ENCODE results near the gene TXLNB. TPM values are rescaled to one million over a fixed set of nuclear protein-coding genes. Genes with fewer than 3 reads are reported as not detected.

The TXLNB gene
- total RNA-seq, 2 experiments from 2014 or later = 7.9 to 12.4 TPM

DNA sequence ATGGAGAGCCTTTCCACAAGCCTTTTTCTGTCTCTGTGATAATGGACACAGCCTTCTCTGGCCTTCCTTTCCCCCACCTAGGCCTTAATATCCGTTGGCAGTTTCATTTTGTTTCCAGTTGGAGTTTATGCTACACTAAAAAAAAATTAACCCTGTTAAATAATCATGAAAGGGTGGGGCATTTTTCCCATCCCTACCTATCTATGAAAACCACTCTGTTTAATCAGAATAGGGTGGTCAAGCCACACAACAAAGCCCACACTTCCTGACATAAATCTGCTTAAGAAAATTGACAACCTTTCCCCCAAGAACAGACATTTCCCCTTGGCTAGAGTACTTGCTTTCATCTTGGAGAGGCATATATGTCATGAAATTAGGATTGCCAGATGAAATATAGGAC is 14.2 kb downstream of the TXLNB start:
- no TSS peak for BruUV-seq (replicated peaks)
- Histone ChIP-seq H3K4me1 (ENCODE audit: insufficient read depth, low read length, poor library complexity, severe bottlenecking) (peaks cover 93% of the 10 kb centered on the region), H3K4me2 (ENCODE audit: low read length) (peak overlapping the region; percentile 96), H3K27ac (ENCODE audit: low read depth, low read length, poor library complexity, severe bottlenecking) (peak overlapping the region; percentile 89), H3K36me3 (ENCODE audit: insufficient read depth, low read length) (no peaks in the 10 kb centered on the region), H3K79me2 (ENCODE audit: insufficient read depth, low read depth, low read length) (peaks cover 76% of the 10 kb centered on the region), H4K20me1 (ENCODE audit: insufficient read depth, low read length) (no peaks in the 10 kb centered on the region), H2AFZ (ENCODE audit: low read length) (peak overlapping the region; percentile 63; the same call in 1 of the 2 replicates), H3K9me3 (ENCODE audit: low read length) (no peaks in the 10 kb centered on the region), H3K4me3 (ENCODE audit: low read depth, low read length, poor library complexity, severe bottlenecking) (peak overlapping the region; percentile 70), H3K9me2 (ENCODE audit: insufficient read depth, low read length) (no peaks in the 10 kb centered on the region)
- no peak for TF ChIP-seq EZH2phosphoT487 (IDR thresholded peaks at IDR 0.05; ENCODE audit: borderline replicate concordance, low read depth, low read length)
- TF ChIP-seq, protein P1, sequence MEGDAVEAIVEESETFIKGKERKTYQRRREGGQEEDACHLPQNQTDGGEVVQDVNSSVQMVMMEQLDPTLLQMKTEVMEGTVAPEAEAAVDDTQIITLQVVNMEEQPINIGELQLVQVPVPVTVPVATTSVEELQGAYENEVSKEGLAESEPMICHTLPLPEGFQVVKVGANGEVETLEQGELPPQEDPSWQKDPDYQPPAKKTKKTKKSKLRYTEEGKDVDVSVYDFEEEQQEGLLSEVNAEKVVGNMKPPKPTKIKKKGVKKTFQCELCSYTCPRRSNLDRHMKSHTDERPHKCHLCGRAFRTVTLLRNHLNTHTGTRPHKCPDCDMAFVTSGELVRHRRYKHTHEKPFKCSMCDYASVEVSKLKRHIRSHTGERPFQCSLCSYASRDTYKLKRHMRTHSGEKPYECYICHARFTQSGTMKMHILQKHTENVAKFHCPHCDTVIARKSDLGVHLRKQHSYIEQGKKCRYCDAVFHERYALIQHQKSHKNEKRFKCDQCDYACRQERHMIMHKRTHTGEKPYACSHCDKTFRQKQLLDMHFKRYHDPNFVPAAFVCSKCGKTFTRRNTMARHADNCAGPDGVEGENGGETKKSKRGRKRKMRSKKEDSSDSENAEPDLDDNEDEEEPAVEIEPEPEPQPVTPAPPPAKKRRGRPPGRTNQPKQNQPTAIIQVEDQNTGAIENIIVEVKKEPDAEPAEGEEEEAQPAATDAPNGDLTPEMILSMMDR (conservative IDR thresholded peaks at IDR 0.05; ENCODE audit: low read length) = no peak
- intact Hi-C loops (cut with micrococcal nuclease; ENCODE audit: unreplicated experiment) = loop anchor here (5.0 kb wide), 1 partner anchor 290 kb away; the partner anchor contains the start of gene REPS1
- DNase-seq (ENCODE audit: low spot score) = no peak
- POLR2A ChIA-PET = interaction anchor here (0.6 to 8.1 kb wide), 8 partner anchors 10 to 85 kb away, joined by 3 to 110 read pairs (median 10); partner anchors contain the start of gene TXLNB
- CTCF ChIA-PET (ENCODE audit: unreplicated experiment) = no interaction called here

DNA sequence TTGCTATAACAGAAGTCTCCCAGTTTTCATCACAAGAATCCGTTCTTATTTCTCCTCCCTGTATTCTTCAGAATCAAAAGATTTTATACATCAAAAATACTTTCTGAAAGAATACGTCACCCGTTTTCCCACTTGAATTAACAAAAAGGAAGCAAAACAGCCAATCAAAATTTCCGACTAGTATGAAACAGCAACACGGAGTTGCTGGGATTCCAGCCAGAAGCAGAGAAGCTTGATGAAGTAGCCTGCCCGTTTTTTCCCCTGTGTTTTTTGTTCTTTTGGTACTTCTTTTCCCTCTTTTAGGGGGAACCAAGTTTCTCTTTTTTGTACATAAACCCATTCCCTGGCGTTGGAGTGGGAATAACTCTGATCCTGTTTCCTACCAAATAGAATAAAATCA is 14.6 kb downstream of the TXLNB start:
- POLR2A ChIA-PET = interaction anchor here (1.0 to 8.1 kb wide), 13 partner anchors 10 to 98 kb away, joined by 3 to 110 read pairs (median 5); partner anchors contain the start of genes CITED2 and TXLNB
- H3K36me3 ChIP-seq (ENCODE audit: insufficient read depth, low read length) = no peaks in the 10 kb centered on the region

More for the DNA sequence above, 14.6 kb downstream of the TXLNB start:
- CTCF ChIA-PET (ENCODE audit: unreplicated experiment) = interaction anchor here (1.1 kb wide), 1 partner anchor 10 kb away, joined by 5 read pairs; no protein-coding TSS in a partner anchor
- H3K4me2 ChIP-seq (ENCODE audit: low read length) = peak overlapping the region; percentile 96
- peaks cover 80% of the 10 kb centered on the region for H3K79me2 ChIP-seq (ENCODE audit: insufficient read depth, low read depth, low read length)
- no peaks in the 10 kb centered on the region for H3K9me3 ChIP-seq (ENCODE audit: low read length)
- H3K4me3 ChIP-seq (ENCODE audit: low read depth, low read length, poor library complexity, severe bottlenecking) = peak overlapping the region; percentile 70
- DNase-seq (ENCODE audit: low spot score) = peak; percentile 25
- H2AFZ ChIP-seq (ENCODE audit: low read length) = peak overlapping the region; percentile 63; the same call in 1 of the 2 replicates
- no peaks in the 10 kb centered on the region for H4K20me1 ChIP-seq (ENCODE audit: insufficient read depth, low read length)
- no peak for TF ChIP-seq EZH2phosphoT487 (IDR thresholded peaks at IDR 0.05; ENCODE audit: borderline replicate concordance, low read depth, low read length)
- TF ChIP-seq, protein P1 (conservative IDR thresholded peaks at IDR 0.05; ENCODE audit: low read length) = no peak
- peak overlapping the region; percentile 89 for H3K27ac ChIP-seq (ENCODE audit: low read depth, low read length, poor library complexity, severe bottlenecking)
- BruUV-seq (replicated peaks) = no TSS peak
- H3K9me2 ChIP-seq (ENCODE audit: insufficient read depth, low read length) = no peaks in the 10 kb centered on the region
- intact Hi-C loops (cut with micrococcal nuclease; ENCODE audit: unreplicated experiment) = loop anchor here (5.0 kb wide), 1 partner anchor 290 kb away; the partner anchor contains the start of gene REPS1
- peaks cover 95% of the 10 kb centered on the region for H3K4me1 ChIP-seq (ENCODE audit: insufficient read depth, low read length, poor library complexity, severe bottlenecking)

Measured in OCI-LY7 (cell line).